Measurements from ENCODE around the gene AKAP6.
"Not testable (repeated sequence)": the region's sequence is repeated elsewhere in the genome, so short reads cannot be mapped to it uniquely, and the experiment has no call there.

Gene AKAP6

DNA sequence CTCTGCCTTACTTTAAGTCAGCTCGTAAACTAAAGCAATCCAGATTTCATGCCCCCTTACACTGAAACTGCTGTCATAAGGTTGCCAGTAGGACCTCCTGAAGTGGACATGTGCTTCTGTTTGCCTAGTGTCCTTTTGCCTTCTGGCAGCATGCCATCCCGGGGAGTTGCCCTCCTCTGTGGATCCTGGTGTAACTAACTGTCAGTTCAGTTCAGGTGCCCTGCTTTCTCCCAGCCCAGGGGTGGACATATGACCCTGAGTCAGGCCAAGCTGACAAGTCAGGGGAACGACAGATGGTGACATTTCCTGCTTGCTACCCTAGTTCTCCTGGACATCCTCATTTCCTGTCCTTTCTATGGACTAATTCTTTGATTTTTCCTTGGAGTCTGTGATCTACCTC is 25.6 kb downstream of the AKAP6 start:
- TF ChIP-seq POLR2AphosphoS5 (IDR thresholded peaks at IDR 0.05; ENCODE audit: low read depth, low read length) (no peak), TAF1 (IDR thresholded peaks at IDR 0.05; ENCODE audit: borderline replicate concordance, low read depth, low read length) (no peak), POLR2A (IDR thresholded peaks at IDR 0.05; ENCODE audit: low read depth, low read length) (no peak)
- no peak for DNase-seq (ENCODE audit: insufficient read length)
- FAIRE-seq, result no peak

DNA sequence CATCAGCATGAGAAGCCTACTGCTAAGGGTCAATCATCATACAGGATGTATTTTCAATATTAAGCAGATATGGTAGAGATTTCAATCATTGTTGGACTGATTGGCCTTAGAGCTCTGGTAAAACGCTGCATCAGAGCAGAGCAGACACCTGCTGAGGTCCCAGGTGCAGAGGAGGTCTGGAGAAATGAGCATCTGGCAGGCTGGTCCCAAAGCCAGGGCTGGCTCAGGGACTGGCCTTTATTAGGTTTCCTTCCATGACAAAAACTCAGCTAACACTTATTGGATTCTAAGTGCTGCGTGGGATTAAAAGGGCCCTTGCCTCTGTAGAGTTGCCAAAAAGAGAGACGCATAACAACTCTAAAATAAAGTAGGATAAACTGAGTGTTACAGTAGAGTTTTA is 29.7 kb downstream of the AKAP6 start:
- TF ChIP-seq POLR2AphosphoS5 (IDR thresholded peaks at IDR 0.05; ENCODE audit: low read depth, low read length) (no peak), TAF1 (IDR thresholded peaks at IDR 0.05; ENCODE audit: borderline replicate concordance, low read depth, low read length) (no peak), POLR2A (IDR thresholded peaks at IDR 0.05; ENCODE audit: low read depth, low read length) (no peak)
- FAIRE-seq (no peak), DNase-seq (ENCODE audit: insufficient read length) (no peak)

- FAIRE-seq (no peak), DNase-seq (ENCODE audit: insufficient read length) (no peak)
- TF ChIP-seq POLR2AphosphoS5 (IDR thresholded peaks at IDR 0.05; ENCODE audit: low read depth, low read length) (no peak), POLR2A (IDR thresholded peaks at IDR 0.05; ENCODE audit: low read depth, low read length) (no peak), TAF1 (IDR thresholded peaks at IDR 0.05; ENCODE audit: borderline replicate concordance, low read depth, low read length) (no peak)
These were observed 32.6 kb downstream of the AKAP6 start for GRCh38 chr14:32361674-32362073.

DNA sequence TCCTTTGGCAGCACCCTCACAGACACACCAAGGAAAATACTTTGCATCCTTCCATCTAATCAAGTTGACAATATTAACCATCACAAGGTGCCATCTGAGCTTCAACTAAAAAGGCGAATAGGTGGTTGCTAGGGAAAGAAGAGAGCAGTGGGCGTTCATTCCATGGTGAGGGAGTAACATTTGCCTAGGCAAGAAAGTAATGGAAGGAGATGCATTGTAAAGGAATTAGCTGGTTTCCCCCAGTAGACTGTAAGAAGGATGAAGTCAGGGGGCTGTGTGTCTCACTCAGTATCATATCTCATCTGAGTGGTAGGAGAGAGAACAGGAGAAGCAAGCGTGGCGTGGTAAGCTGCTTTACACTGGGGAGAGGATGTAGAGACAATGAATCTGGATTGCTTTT is 34.7 kb downstream of the AKAP6 start:
- TF ChIP-seq POLR2A (IDR thresholded peaks at IDR 0.05; ENCODE audit: low read depth, low read length) (no peak), POLR2AphosphoS5 (IDR thresholded peaks at IDR 0.05; ENCODE audit: low read depth, low read length) (no peak), TAF1 (IDR thresholded peaks at IDR 0.05; ENCODE audit: borderline replicate concordance, low read depth, low read length) (no peak)
- DNase-seq (ENCODE audit: insufficient read length), result no peak
- no peak for FAIRE-seq

GRCh38 chr14:32364941-32365340 is 35.8 kb downstream of the AKAP6 start:
- TF ChIP-seq POLR2AphosphoS5 (IDR thresholded peaks at IDR 0.05; ENCODE audit: low read depth, low read length), result no peak
- DNase-seq (ENCODE audit: insufficient read length), result no peak
- no peak for FAIRE-seq

DNA sequence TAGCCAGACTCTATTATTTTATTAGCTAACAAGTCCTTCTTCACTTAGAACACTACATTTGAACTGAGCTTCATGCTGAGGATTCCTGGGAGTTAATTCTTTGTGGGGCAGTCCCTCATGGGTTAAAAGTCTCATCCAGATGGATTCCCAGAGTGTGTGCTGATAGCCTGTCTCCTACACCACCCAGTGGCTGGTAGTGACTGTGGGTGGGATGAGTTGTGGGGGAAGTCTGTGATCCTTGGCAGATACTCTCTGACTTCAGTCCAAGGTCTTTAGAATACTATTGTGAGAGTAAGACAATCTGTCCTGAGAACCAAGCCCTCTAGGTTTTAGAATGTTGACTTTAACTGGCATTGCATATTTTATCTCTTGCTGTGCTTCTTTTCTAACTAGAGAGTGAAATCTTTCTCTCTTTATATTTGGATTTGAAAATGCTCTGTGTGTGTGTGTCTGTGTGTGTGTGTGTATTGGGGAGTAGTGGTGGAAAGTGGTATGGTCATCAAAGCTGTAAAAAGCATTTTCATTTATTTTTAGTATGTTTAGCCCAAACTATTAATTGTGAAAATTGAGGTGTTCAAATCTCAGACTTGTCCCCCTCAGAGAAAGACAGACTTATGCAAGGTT is 37.3 kb downstream of the AKAP6 start:
- FAIRE-seq, result no peak
- no peak for DNase-seq (ENCODE audit: insufficient read length)
- TF ChIP-seq POLR2AphosphoS5 (IDR thresholded peaks at IDR 0.05; ENCODE audit: low read depth, low read length), result no peak
- no peak for TF ChIP-seq TAF1 (IDR thresholded peaks at IDR 0.05; ENCODE audit: borderline replicate concordance, low read depth, low read length)
- TF ChIP-seq POLR2A (IDR thresholded peaks at IDR 0.05; ENCODE audit: low read depth, low read length), result no peak

DNA sequence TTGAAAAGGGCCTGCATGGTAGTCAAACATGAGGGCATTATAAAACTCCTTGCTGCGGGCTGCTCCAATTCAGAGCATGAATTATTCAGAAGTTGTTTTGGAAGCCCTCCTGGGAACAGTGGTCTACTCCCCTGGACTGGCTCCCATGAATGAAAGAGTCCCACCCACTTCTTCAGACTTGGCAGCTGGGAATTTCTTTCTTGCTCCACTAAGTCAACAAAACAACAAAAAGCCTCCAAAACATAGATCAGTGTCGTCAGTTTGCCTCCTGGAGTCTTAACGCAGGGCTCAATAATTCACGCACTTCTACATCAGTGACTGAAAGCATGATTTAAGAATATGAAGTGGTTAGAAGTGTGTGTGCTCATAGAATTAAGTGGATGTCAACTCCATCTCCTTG is 37.9 kb downstream of the AKAP6 start:
- no peak for FAIRE-seq
- TF ChIP-seq POLR2AphosphoS5 (IDR thresholded peaks at IDR 0.05; ENCODE audit: low read depth, low read length) (no peak), TAF1 (IDR thresholded peaks at IDR 0.05; ENCODE audit: borderline replicate concordance, low read depth, low read length) (no peak), POLR2A (IDR thresholded peaks at IDR 0.05; ENCODE audit: low read depth, low read length) (no peak)
- DNase-seq (ENCODE audit: insufficient read length), result no peak

DNA sequence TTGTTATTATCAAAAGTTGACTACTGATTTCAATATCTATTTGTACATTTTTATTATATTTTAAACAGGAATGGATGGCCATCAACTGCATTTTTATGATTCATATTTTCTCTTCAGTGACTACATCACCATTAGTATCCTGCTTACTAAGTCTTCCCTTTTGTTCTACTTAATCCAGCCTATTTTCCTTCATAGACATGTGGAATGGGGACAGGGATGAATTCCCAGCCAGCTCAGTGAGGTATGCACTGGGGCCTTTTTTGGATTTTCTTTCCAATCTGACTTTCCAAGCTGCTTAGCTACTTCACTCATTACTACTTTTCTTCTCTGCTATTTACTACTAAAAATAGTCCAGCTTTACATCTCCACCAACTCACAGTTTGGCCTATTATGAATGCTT is 38.4 kb downstream of the AKAP6 start:
- FAIRE-seq, result no peak
- no peak for DNase-seq (ENCODE audit: insufficient read length)
- TF ChIP-seq POLR2A (IDR thresholded peaks at IDR 0.05; ENCODE audit: low read depth, low read length) (no peak), TAF1 (IDR thresholded peaks at IDR 0.05; ENCODE audit: borderline replicate concordance, low read depth, low read length) (no peak), POLR2AphosphoS5 (IDR thresholded peaks at IDR 0.05; ENCODE audit: low read depth, low read length) (no peak)

GRCh38 chr14:32368107-32368506 is 39.0 kb downstream of the AKAP6 start:
- TF ChIP-seq POLR2AphosphoS5 (IDR thresholded peaks at IDR 0.05; ENCODE audit: low read depth, low read length), result no peak
- no peak for TF ChIP-seq POLR2A (IDR thresholded peaks at IDR 0.05; ENCODE audit: low read depth, low read length)
- no peak for TF ChIP-seq TAF1 (IDR thresholded peaks at IDR 0.05; ENCODE audit: borderline replicate concordance, low read depth, low read length)
- FAIRE-seq, result no peak
- DNase-seq (ENCODE audit: insufficient read length), result no peak

DNA sequence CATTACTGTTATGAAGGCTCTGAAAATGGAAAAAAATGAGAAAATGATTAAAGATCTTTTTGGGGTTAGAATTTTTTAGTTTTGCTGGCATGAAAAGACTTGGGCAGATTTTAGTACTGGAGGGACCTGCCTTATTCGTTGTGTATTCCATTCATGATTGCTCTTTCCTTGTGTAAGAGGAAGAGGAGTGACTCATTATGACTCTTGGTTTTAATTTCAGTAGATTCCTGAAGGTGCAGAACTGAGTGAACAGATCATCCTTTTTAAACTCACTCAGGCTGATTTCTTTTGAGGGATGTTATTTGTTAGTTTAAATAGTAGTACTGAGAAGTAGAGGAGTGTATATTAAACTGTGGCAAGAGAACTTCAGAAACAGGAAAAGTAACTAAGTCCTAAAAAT is 41.6 kb downstream of the AKAP6 start:
- DNase-seq (ENCODE audit: insufficient read length) (no peak), FAIRE-seq (no peak)
- TF ChIP-seq POLR2AphosphoS5 (IDR thresholded peaks at IDR 0.05; ENCODE audit: low read depth, low read length) (no peak), TAF1 (IDR thresholded peaks at IDR 0.05; ENCODE audit: borderline replicate concordance, low read depth, low read length) (no peak), POLR2A (IDR thresholded peaks at IDR 0.05; ENCODE audit: low read depth, low read length) (no peak)

GRCh38 chr14:32372154-32372553 is 43.1 kb downstream of the AKAP6 start:
- DNase-seq (ENCODE audit: insufficient read length), result no peak

GRCh38 chr14:32373174-32373573 is 44.1 kb downstream of the AKAP6 start:
- FAIRE-seq, result not testable (repeated sequence)

More at GRCh38 chr14:32372154-32372553, 43.1 kb downstream of the AKAP6 start:
- FAIRE-seq, result no peak
- no peak for TF ChIP-seq POLR2AphosphoS5 (IDR thresholded peaks at IDR 0.05; ENCODE audit: low read depth, low read length)

GRCh38 chr14:32374155-32374554 is 45.1 kb downstream of the AKAP6 start:
- FAIRE-seq (no peak), DNase-seq (ENCODE audit: insufficient read length) (no peak)
- TF ChIP-seq TAF1 (IDR thresholded peaks at IDR 0.05; ENCODE audit: borderline replicate concordance, low read depth, low read length) (no peak), POLR2AphosphoS5 (IDR thresholded peaks at IDR 0.05; ENCODE audit: low read depth, low read length) (no peak), POLR2A (IDR thresholded peaks at IDR 0.05; ENCODE audit: low read depth, low read length) (no peak)

More at GRCh38 chr14:32373174-32373573, 44.1 kb downstream of the AKAP6 start:
- not testable (repeated sequence) for DNase-seq (ENCODE audit: insufficient read length)
